ENCODE results near the gene LMBR1.

Gene LMBR1

GRCh38 chr7:156836443-156836842, 56.5 kb downstream of the LMBR1 start:
- H3K27ac ChIP-seq (replicated peaks; ENCODE audit: low read length), result no peak overlapping the region
- H2BK5ac ChIP-seq (ENCODE audit: low read length), result no peak overlapping the region
- no peak for DNase-seq (ENCODE audit: low spot score)
- no peak overlapping the region for H2BK15ac ChIP-seq (ENCODE audit: low read length)
- H2BK12ac ChIP-seq (ENCODE audit: low read length), result no peak overlapping the region
- no peaks in the 10 kb centered on the region for H3K27me3 ChIP-seq (ENCODE audit: control insufficient read depth in 3 of 3, insufficient read depth in 3 of 3, low read depth in 1 of 3, low read length in 3 of 3)
- H3K9me3 ChIP-seq (replicated peaks in 1 of 2; ENCODE audit: control insufficient read depth in 2 of 2, insufficient read depth in 1 of 2, low read depth in 1 of 2, low read length in 2 of 2), result no peaks in the 10 kb centered on the region
- H3K4ac ChIP-seq (ENCODE audit: low read length), result no peak overlapping the region
- no peak overlapping the region for H4K8ac ChIP-seq (ENCODE audit: low read depth, low read length)
- H3K79me1 ChIP-seq (ENCODE audit: low read depth, low read length), result no peaks in the 10 kb centered on the region
- no peak overlapping the region for H3K9ac ChIP-seq (ENCODE audit: low read depth, low read length, poor library complexity)
- H3K4me2 ChIP-seq (ENCODE audit: insufficient read depth, low read length, poor library complexity, severe bottlenecking), result no peak overlapping the region
- H3K4me3 ChIP-seq (ENCODE audit: low read length in 2 of 2), result no peak overlapping the region
- H3K18ac ChIP-seq (ENCODE audit: low read length), result no peak overlapping the region
- no peak overlapping the region for H2AK5ac ChIP-seq (ENCODE audit: low read depth, low read length)
- WGBS, 2 donors (ENCODE audit: extremely low coverage in 2 of 2, insufficient read length in 2 of 2, insufficient replicate concordance in 1 of 2), result no CpG with 5 or more reads among the region's 3 CpGs
- no peak overlapping the region for H3K14ac ChIP-seq (ENCODE audit: low read length)
- H2BK120ac ChIP-seq (ENCODE audit: low read depth, low read length), result no peak overlapping the region
- no peak overlapping the region for H3K23ac ChIP-seq (ENCODE audit: low read depth, low read length, poor library complexity)
- no peak overlapping the region for H4K91ac ChIP-seq (ENCODE audit: low read depth, low read length, poor library complexity)
- H3K4me1 ChIP-seq (ENCODE audit: control insufficient read depth in 2 of 2, insufficient read depth in 1 of 2, low read depth in 1 of 2, low read length in 2 of 2), result no peaks in the 10 kb centered on the region
- peaks cover under 1 to 25% of the 10 kb centered on the region in 2 donors for H3K36me3 ChIP-seq (replicated peaks in 1 of 2; ENCODE audit: control insufficient read depth in 2 of 2, insufficient read depth in 2 of 2, low read length in 2 of 2)
- no peak overlapping the region for H2AFZ ChIP-seq (ENCODE audit: low read length)

- no peak overlapping the region for H2AK5ac ChIP-seq (ENCODE audit: low read depth, low read length)
- no peak overlapping the region for H3K14ac ChIP-seq (ENCODE audit: low read length)
- no peaks in the 10 kb centered on the region for H3K4me1 ChIP-seq (ENCODE audit: control insufficient read depth in 2 of 2, insufficient read depth in 1 of 2, low read depth in 1 of 2, low read length in 2 of 2)
- no peak overlapping the region for H2BK120ac ChIP-seq (ENCODE audit: low read depth, low read length)
- no peaks in the 10 kb centered on the region for H3K79me1 ChIP-seq (ENCODE audit: low read depth, low read length)
- H2BK15ac ChIP-seq (ENCODE audit: low read length), result no peak overlapping the region
- no peak overlapping the region for H3K4ac ChIP-seq (ENCODE audit: low read length)
- no peak overlapping the region for H3K23ac ChIP-seq (ENCODE audit: low read depth, low read length, poor library complexity)
- no peak overlapping the region for H2BK5ac ChIP-seq (ENCODE audit: low read length)
- H3K9me3 ChIP-seq (replicated peaks in 1 of 2; ENCODE audit: control insufficient read depth in 2 of 2, insufficient read depth in 1 of 2, low read depth in 1 of 2, low read length in 2 of 2), result no peaks in the 10 kb centered on the region
- H2AFZ ChIP-seq (ENCODE audit: low read length), result no peak overlapping the region
- no peak overlapping the region for H3K27ac ChIP-seq (replicated peaks; ENCODE audit: low read length)
- H3K18ac ChIP-seq (ENCODE audit: low read length), result no peak overlapping the region
- H3K36me3 ChIP-seq (replicated peaks in 1 of 2; ENCODE audit: control insufficient read depth in 2 of 2, insufficient read depth in 2 of 2, low read length in 2 of 2), result peaks cover 3 to 35% of the 10 kb centered on the region in 2 donors
- DNase-seq (ENCODE audit: low spot score), result no peak
- no peak overlapping the region for H3K4me2 ChIP-seq (ENCODE audit: insufficient read depth, low read length, poor library complexity, severe bottlenecking)
- no peak overlapping the region for H3K9ac ChIP-seq (ENCODE audit: low read depth, low read length, poor library complexity)
- no peak overlapping the region for H2BK12ac ChIP-seq (ENCODE audit: low read length)
- no peaks in the 10 kb centered on the region for H3K27me3 ChIP-seq (ENCODE audit: control insufficient read depth in 3 of 3, insufficient read depth in 3 of 3, low read depth in 1 of 3, low read length in 3 of 3)
- no peak overlapping the region for H4K91ac ChIP-seq (ENCODE audit: low read depth, low read length, poor library complexity)
- H3K4me3 ChIP-seq (ENCODE audit: low read length in 2 of 2), result no peak overlapping the region
- no CpG with 5 or more reads among the region's 3 CpGs for WGBS, 2 donors (ENCODE audit: extremely low coverage in 2 of 2, insufficient read length in 2 of 2, insufficient replicate concordance in 1 of 2)
- H4K8ac ChIP-seq (ENCODE audit: low read depth, low read length), result no peak overlapping the region
Measured at GRCh38 chr7:156834462-156834861, 58.5 kb downstream of the LMBR1 start.

- no peaks in the 10 kb centered on the region for H3K9me3 ChIP-seq (replicated peaks in 1 of 2; ENCODE audit: control insufficient read depth in 2 of 2, insufficient read depth in 1 of 2, low read depth in 1 of 2, low read length in 2 of 2)
- H2BK15ac ChIP-seq (ENCODE audit: low read length), result no peak overlapping the region
- no peaks in the 10 kb centered on the region for H3K79me1 ChIP-seq (ENCODE audit: low read depth, low read length)
- H3K23ac ChIP-seq (ENCODE audit: low read depth, low read length, poor library complexity), result no peak overlapping the region
- H3K4me3 ChIP-seq (ENCODE audit: low read length in 2 of 2), result no peak overlapping the region
- H2BK120ac ChIP-seq (ENCODE audit: low read depth, low read length), result no peak overlapping the region
- no peaks in the 10 kb centered on the region for H3K27me3 ChIP-seq (ENCODE audit: control insufficient read depth in 3 of 3, insufficient read depth in 3 of 3, low read depth in 1 of 3, low read length in 3 of 3)
- no peak overlapping the region for H3K18ac ChIP-seq (ENCODE audit: low read length)
- no peak overlapping the region for H2AFZ ChIP-seq (ENCODE audit: low read length)
- no peak overlapping the region for H3K14ac ChIP-seq (ENCODE audit: low read length)
- H2AK5ac ChIP-seq (ENCODE audit: low read depth, low read length), result no peak overlapping the region
- no peak overlapping the region for H4K91ac ChIP-seq (ENCODE audit: low read depth, low read length, poor library complexity)
- no peak overlapping the region for H3K4ac ChIP-seq (ENCODE audit: low read length)
- no peaks in the 10 kb centered on the region for H3K4me1 ChIP-seq (ENCODE audit: control insufficient read depth in 2 of 2, insufficient read depth in 1 of 2, low read depth in 1 of 2, low read length in 2 of 2)
- H4K8ac ChIP-seq (ENCODE audit: low read depth, low read length), result no peak overlapping the region
- WGBS, 2 donors (ENCODE audit: extremely low coverage in 2 of 2, insufficient read length in 2 of 2, insufficient replicate concordance in 1 of 2), result no CpG with 5 or more reads among the region's 4 CpGs
- peaks cover 3 to 38% of the 10 kb centered on the region in 2 donors for H3K36me3 ChIP-seq (replicated peaks in 1 of 2; ENCODE audit: control insufficient read depth in 2 of 2, insufficient read depth in 2 of 2, low read length in 2 of 2)
- no peak for DNase-seq (ENCODE audit: low spot score)
- no peak overlapping the region for H2BK5ac ChIP-seq (ENCODE audit: low read length)
- H3K27ac ChIP-seq (replicated peaks; ENCODE audit: low read length), result no peak overlapping the region
- no peak overlapping the region for H2BK12ac ChIP-seq (ENCODE audit: low read length)
- no peak overlapping the region for H3K4me2 ChIP-seq (ENCODE audit: insufficient read depth, low read length, poor library complexity, severe bottlenecking)
- no peak overlapping the region for H3K9ac ChIP-seq (ENCODE audit: low read depth, low read length, poor library complexity)
Measured at GRCh38 chr7:156833312-156833711, 59.7 kb downstream of the LMBR1 start.

GRCh38 chr7:156832195-156832877, 60.6 kb downstream of the LMBR1 start:
- Histone ChIP-seq H3K4ac (ENCODE audit: low read length) (no peak overlapping the region), H3K36me3 (replicated peaks in 1 of 2; ENCODE audit: control insufficient read depth in 2 of 2, insufficient read depth in 2 of 2, low read length in 2 of 2) (peaks cover 3 to 38% of the 10 kb centered on the region in 2 donors), H3K27ac (replicated peaks; ENCODE audit: low read length) (no peak overlapping the region), H2BK12ac (ENCODE audit: low read length) (no peak overlapping the region), H3K4me3 (ENCODE audit: low read length in 2 of 2) (no peak overlapping the region), H2BK15ac (ENCODE audit: low read length) (no peak overlapping the region), H3K27me3 (ENCODE audit: control insufficient read depth in 3 of 3, insufficient read depth in 3 of 3, low read depth in 1 of 3, low read length in 3 of 3) (no peaks in the 10 kb centered on the region), H4K8ac (ENCODE audit: low read depth, low read length) (no peak overlapping the region), H3K23ac (ENCODE audit: low read depth, low read length, poor library complexity) (no peak overlapping the region), H4K91ac (ENCODE audit: low read depth, low read length, poor library complexity) (no peak overlapping the region), H3K4me1 (ENCODE audit: control insufficient read depth in 2 of 2, insufficient read depth in 1 of 2, low read depth in 1 of 2, low read length in 2 of 2) (no peaks in the 10 kb centered on the region), H3K14ac (ENCODE audit: low read length) (no peak overlapping the region), H2BK120ac (ENCODE audit: low read depth, low read length) (no peak overlapping the region), H2AFZ (ENCODE audit: low read length) (no peak overlapping the region), H3K79me1 (ENCODE audit: low read depth, low read length) (no peaks in the 10 kb centered on the region), H2AK5ac (ENCODE audit: low read depth, low read length) (no peak overlapping the region), H3K18ac (ENCODE audit: low read length) (no peak overlapping the region), H2BK5ac (ENCODE audit: low read length) (no peak overlapping the region), H3K9me3 (replicated peaks in 1 of 2; ENCODE audit: control insufficient read depth in 2 of 2, insufficient read depth in 1 of 2, low read depth in 1 of 2, low read length in 2 of 2) (no peaks in the 10 kb centered on the region), H3K4me2 (ENCODE audit: insufficient read depth, low read length, poor library complexity, severe bottlenecking) (no peak overlapping the region), H3K9ac (ENCODE audit: low read depth, low read length, poor library complexity) (no peak overlapping the region)
- WGBS, 2 donors (ENCODE audit: extremely low coverage in 2 of 2, insufficient read length in 2 of 2, insufficient replicate concordance in 1 of 2), result no CpG with 5 or more reads among the region's 1 CpG
- no peak for DNase-seq (ENCODE audit: low spot score)

Measured in neuronal stem cell (in vitro differentiated cells).